GM12892 (cell line): ENCODE results near the gene BNIP5.

ENCODE experiments used
- POLR2A ChIP-seq: IDR thresholded peaks from 2 replicates; pipeline ENCODE4 v1.6.1; 2011; ENCODE audit warnings: low read depth, low read length, control low read depth
- POLR2AphosphoS5 ChIP-seq: IDR thresholded peaks from 2 replicates; pipeline ENCODE4 v1.6.1; 2011; ENCODE audit warnings: low read depth, low read length, control low read depth
- TAF1 ChIP-seq: IDR thresholded peaks from 2 replicates; pipeline ENCODE4 v1.6.1; 2011; ENCODE audit warnings: low read depth, mild to moderate bottlenecking, control low read depth, low read length, borderline replicate concordance

DNA sequence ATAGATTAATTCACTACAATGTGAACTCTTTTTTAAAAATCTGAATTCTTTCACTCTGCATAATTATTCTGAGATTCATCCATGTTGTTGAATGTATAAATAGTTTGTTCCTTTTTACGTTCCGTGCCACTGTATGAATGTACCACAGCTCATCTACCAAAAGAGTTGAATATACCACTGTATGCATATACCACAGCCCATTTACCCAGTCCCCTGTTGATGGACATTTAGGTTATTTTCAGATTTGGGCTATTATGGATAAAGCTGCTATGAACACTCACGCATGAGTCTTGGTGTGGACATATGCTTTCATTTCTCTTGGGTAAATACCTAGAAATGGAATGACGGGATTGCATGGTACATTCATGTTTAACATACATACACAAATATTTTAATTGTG, 38.7 kb downstream of the BNIP5 start:
- TF ChIP-seq POLR2AphosphoS5, result no peak
- TF ChIP-seq POLR2A, result no peak
- TF ChIP-seq TAF1, result no peak
